ENCODE data around the gene LRFN5. TPM values are rescaled to one million over a fixed set of nuclear protein-coding genes. Genes with fewer than 3 reads are reported as not detected.

Gene LRFN5
- total RNA-seq, 4 donors from 2014 or later, result 0.19 to 2.3 (median 0.81) TPM

DNA sequence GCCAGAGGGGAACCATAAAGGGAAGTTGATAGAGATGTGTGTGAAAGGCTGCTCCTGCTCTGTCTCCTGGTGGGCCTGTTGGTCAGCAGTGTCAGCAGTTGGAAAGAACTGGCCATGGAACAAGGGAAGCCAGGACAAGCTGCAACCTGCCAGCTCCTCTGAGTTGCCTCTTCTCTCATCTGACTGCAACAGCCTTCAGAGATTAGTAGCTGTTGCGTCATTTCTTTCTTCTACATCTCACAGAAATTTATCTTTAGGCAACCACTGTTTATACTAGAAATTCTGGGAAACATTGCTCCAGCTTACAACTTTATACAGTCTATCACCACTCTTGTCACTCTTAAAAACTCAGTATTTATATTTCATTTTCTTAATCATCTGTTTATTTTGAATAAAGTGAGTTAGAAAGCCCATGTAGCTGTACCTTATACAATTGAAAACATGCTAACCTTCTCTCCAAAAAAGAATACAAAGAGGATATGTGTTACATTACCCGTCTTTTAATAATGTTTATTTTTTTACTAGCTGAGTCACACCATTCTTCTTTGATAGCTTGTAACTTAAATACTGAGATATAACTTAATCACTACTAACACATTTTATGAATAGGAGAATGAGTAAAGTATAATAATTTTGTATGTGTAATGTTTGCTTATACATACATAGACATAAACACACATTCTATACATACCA is 224.2 kb downstream of the LRFN5 start:
- TF ChIP-seq, protein P1, sequence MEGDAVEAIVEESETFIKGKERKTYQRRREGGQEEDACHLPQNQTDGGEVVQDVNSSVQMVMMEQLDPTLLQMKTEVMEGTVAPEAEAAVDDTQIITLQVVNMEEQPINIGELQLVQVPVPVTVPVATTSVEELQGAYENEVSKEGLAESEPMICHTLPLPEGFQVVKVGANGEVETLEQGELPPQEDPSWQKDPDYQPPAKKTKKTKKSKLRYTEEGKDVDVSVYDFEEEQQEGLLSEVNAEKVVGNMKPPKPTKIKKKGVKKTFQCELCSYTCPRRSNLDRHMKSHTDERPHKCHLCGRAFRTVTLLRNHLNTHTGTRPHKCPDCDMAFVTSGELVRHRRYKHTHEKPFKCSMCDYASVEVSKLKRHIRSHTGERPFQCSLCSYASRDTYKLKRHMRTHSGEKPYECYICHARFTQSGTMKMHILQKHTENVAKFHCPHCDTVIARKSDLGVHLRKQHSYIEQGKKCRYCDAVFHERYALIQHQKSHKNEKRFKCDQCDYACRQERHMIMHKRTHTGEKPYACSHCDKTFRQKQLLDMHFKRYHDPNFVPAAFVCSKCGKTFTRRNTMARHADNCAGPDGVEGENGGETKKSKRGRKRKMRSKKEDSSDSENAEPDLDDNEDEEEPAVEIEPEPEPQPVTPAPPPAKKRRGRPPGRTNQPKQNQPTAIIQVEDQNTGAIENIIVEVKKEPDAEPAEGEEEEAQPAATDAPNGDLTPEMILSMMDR (IDR thresholded peaks at IDR 0.05; ENCODE audit: low read depth), result no peak

- TF ChIP-seq, protein P1 (IDR thresholded peaks at IDR 0.05; ENCODE audit: low read depth), result no peak
Measured at GRCh38 chr14:41839661-41840060, 233.0 kb downstream of the LRFN5 start.

DNA sequence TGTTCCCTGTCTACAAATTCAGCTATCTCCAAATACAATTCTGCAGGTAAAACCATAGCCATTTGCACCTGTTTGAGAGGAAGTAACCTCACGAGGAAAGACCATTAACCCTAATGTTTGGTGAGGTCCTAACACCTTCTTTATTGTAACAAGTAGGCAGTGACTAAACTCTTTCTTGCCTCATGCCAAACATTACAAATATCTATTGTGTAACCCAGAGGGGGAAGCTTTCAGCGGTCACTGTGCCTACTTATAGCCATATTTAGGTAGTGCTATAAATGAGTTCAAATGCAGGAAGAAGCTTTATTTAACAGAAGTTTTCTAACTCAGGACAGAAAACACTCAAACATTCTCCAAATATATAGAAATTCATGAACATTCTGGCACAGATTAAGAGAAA is 252.7 kb downstream of the LRFN5 start:
- TF ChIP-seq, protein P1 (IDR thresholded peaks at IDR 0.05; ENCODE audit: low read depth), result no peak

DNA sequence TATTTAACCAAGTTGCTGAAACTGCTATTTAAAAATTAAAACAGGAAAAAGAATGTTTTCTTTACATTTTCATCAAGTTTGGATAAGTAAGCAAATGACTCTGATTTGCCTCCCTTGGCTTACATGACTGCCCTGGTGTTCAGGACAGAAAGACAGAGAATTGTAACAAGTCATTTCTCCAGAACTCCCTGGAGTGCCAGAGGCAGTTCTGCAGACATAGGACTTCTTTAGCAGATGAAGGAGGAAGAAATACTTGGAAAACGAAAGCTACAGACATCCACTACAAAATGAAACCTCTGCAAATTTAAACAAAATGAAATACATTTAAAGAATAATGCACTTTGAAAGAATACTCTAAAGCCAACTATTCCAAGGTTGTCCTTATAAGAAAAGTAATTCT is 253.9 kb downstream of the LRFN5 start:
- TF ChIP-seq, protein P1 (IDR thresholded peaks at IDR 0.05; ENCODE audit: low read depth), result no peak

DNA sequence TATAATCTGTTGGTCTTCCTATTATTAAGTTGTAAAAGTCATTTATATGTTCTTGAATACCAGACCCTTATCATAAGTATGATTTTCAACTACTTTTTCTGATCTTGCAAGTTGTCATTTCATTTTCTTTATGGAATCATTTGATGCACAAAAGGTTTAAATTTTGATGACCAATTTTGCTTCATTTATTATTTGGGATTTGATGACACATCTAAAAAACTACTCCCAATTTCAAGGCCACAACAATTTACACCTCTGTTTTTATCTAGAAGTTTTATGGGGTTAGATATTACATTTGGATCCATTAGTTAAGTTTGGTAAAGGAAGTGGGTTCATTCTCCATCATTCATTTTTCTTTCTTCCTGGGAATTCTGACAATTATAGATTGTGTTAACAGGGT is 259.2 kb downstream of the LRFN5 start:
- TF ChIP-seq, protein P1 (IDR thresholded peaks at IDR 0.05; ENCODE audit: low read depth), result no peak

DNA sequence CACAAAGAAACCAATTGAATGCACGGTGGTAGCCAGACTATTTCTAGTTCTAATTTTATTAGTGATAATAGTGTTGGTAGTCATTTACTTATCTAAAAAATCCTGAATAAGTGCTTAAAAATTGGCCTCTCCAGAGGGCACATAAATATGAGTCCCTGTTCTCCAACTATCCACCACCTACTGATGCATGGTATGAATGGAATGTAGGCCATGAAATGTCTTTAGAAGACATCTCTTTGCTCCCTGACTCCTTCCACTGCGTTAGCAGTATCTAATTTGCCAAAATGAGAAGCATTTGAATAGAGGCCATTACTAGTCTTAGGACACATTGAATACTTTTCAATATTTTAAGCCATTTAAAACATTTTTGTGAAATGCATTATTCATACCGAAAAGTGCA is 261.7 kb downstream of the LRFN5 start:
- TF ChIP-seq, protein P1 (IDR thresholded peaks at IDR 0.05; ENCODE audit: low read depth), result no peak

DNA sequence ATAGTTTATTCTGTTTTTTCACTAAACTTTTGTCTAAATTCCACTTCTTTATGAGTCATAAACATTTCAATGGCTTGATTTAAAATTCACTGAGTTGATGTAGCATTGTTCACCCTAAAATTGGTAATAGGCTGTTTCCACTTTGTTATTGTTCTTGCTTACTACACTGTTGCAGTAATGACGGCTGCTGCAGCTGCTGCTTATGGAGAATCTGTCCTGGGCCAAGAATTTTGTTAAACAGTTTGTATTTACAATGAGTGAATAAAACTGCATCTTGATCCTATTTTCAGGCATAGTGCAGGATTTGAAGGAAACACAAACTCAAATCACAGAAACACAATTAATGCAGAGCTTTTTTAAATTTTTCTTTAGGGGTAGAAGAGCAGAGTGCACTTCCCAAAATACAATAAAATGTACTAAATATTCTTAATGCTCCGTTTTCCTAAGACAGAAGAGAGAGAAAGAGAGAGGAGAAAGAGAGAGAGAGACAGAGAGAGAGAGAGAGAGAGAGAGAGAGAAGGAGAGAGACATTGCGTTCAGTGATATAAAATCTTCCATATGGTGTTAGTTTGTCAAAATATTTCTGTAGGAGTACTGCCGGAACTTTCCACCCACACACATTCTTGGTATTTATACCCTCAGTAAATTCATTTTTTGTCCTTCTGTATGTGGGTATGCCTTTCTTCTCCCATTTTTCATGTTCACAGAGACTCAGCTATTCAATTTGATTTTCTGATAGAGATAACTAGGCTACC is 266.4 kb downstream of the LRFN5 start:
- TF ChIP-seq, protein P1 (IDR thresholded peaks at IDR 0.05; ENCODE audit: low read depth), result no peak

Measured in subcutaneous adipose tissue (tissue), 4 donors.